NCI-H146 (cell line): ENCODE results near the gene MS4A8.
A peak's percentile ranks its signal among the peaks of the same experiment; 100 is the strongest.

Experiments
- DNase-seq: peaks from one replicate; lab custom pipeline; 2025; lab: John Stamatoyannopoulos, UW

Gene MS4A8

GRCh38 chr11:60764879-60765278 is 65.5 kb downstream of the MS4A8 start:
- DNase-seq, result peak; percentile 32

- DNase-seq, result no peak
These were observed 65.9 kb downstream of the MS4A8 start for GRCh38 chr11:60765355-60765754.
